ENCODE data around the gene CLDND1.

- no peak for TF ChIP-seq CTCF (IDR thresholded peaks at IDR 0.05)
- TF ChIP-seq POLR2A (IDR thresholded peaks at IDR 0.05), result no peak
Measured at GRCh38 chr3:98567666-98568270, 45.1 kb upstream of the CLDND1 start.

Data from esophagus squamous epithelium (tissue), 4 donors.